Measurements from ENCODE around the gene MLEC.

The MLEC gene

DNA sequence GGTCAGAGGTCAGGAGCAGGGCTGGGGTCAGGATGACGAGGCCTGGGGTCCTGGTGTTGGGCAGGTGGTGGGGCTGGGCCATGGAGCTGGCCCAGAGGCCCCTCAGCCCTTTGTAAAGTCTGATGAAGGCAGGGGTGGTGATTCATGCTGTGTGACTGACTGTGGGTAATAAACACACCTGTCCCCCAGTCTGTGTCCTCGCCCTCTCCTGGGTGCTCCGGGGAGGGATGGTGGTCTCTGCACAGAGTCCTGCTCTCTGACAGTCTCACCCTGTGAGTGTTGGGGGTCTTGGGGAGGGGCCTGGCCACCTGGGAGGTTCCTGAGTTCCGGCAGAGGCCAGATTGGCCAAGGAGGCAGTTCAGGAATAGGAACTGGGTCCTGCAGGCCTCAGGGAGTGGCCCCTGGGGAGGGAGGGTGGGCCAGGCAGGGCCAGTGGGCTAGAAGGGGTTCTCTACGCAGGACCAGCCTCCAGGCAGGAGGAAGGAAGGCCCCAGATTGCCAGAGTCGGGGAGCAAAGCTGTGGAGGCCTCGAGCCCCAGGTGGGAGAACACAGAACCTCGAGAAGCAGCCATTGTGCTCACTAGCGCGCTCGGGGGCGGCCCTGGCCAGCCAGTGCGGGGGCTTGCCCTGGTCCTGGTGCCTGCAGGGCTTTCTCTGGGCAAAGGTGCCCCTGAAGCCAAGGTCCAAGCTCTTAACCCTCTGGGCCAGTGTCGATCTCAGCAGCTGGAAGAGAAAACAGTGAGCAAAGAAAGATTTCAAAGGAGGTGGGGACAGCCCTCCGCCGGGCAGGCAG lies 53.1 kb downstream of the MLEC start:
- TF ChIP-seq SIN3A (IDR thresholded peaks at IDR 0.05; ENCODE audit: borderline replicate concordance, insufficient read depth, low read length) (no peak), FOXP2 (optimal IDR thresholded peaks at IDR 0.05; ENCODE audit: borderline replicate concordance, extremely low read depth, extremely low read length, insufficient read depth) (no peak), TAF1 (IDR thresholded peaks at IDR 0.05; ENCODE audit: borderline replicate concordance, insufficient read depth, low read length) (no peak), POLR2AphosphoS5 (IDR thresholded peaks at IDR 0.05; ENCODE audit: low read depth, low read length) (no peak)
- TF ChIP-seq, protein P1, sequence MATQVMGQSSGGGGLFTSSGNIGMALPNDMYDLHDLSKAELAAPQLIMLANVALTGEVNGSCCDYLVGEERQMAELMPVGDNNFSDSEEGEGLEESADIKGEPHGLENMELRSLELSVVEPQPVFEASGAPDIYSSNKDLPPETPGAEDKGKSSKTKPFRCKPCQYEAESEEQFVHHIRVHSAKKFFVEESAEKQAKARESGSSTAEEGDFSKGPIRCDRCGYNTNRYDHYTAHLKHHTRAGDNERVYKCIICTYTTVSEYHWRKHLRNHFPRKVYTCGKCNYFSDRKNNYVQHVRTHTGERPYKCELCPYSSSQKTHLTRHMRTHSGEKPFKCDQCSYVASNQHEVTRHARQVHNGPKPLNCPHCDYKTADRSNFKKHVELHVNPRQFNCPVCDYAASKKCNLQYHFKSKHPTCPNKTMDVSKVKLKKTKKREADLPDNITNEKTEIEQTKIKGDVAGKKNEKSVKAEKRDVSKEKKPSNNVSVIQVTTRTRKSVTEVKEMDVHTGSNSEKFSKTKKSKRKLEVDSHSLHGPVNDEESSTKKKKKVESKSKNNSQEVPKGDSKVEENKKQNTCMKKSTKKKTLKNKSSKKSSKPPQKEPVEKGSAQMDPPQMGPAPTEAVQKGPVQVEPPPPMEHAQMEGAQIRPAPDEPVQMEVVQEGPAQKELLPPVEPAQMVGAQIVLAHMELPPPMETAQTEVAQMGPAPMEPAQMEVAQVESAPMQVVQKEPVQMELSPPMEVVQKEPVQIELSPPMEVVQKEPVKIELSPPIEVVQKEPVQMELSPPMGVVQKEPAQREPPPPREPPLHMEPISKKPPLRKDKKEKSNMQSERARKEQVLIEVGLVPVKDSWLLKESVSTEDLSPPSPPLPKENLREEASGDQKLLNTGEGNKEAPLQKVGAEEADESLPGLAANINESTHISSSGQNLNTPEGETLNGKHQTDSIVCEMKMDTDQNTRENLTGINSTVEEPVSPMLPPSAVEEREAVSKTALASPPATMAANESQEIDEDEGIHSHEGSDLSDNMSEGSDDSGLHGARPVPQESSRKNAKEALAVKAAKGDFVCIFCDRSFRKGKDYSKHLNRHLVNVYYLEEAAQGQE (IDR thresholded peaks at IDR 0.05; ENCODE audit: insufficient read depth in 1 of 2, low read depth in 2 of 2, low read length in 2 of 2) = no peak

DNA sequence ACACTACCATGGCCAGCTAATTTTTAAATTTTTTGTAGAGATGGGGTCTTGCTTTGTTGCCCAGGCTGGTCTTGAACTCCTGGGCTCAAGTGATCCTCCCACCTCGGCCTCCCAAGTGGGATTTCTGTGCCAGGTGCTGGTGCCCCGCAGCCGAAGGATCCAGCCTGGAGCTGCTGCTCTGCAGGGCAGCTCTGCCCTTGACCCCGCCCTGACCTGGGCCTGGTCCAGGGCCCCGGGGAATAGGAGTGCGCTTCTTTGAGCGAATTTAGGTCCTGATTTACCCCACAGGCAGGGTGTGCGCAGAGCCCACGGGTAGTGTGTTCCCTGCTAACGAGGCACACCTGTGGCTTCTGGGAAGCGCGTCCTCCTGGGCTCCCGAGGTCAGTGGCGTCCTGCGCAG lies 53.9 kb downstream of the MLEC start:
- TF ChIP-seq TAF1 (IDR thresholded peaks at IDR 0.05; ENCODE audit: borderline replicate concordance, insufficient read depth, low read length) (no peak), SIN3A (IDR thresholded peaks at IDR 0.05; ENCODE audit: borderline replicate concordance, insufficient read depth, low read length) (no peak), FOXP2 (optimal IDR thresholded peaks at IDR 0.05; ENCODE audit: borderline replicate concordance, extremely low read depth, extremely low read length, insufficient read depth) (no peak), POLR2AphosphoS5 (IDR thresholded peaks at IDR 0.05; ENCODE audit: low read depth, low read length) (no peak)
- TF ChIP-seq, protein P1 (IDR thresholded peaks at IDR 0.05; ENCODE audit: insufficient read depth in 1 of 2, low read depth in 2 of 2, low read length in 2 of 2) = no peak

DNA sequence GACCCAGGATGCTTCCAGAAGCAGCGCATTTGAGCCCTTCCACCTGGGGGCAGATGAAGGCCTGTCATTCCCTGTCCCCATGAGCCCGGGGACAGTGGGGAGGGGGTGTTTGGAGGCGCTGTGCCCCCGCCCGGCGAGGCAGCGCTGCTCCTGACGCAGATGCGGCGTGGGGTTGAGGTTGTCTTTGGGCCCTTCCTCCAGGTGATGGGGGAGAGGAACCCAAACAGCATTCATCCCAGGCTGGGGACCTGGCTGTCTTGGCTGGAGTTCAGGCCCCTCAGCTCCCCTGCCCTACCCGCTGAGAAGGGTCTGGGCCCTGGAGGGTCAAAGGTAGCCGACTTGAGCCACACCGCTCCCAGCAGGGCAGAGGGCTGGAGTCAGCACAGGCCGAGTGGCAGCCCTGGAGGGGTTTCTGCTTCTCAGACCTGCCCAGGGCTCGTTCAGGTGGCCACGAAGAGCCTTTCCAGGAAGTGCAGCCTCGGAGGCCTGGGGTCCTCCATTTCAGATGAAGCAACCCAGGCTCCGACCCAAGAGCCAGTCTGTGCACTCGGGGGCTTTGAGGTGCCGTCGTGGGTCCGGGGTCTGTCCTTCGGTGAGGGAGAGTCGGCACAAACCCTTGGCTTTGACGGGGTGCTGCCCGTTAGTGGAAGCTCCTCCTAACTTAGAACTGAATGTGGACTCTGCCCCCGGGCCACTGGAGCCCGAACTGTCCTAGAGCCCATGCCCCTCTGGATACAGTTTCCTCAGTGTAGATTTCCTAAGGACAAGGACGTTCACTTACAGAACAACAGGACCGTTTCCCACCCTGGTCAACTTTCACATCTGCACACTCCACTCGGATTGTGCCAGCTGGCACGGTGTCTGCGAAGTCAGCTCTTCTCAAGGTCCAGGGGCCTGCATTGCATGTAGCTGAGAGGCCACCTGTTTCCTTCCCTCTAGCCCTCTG lies 54.8 kb downstream of the MLEC start:
- TF ChIP-seq POLR2AphosphoS5 (IDR thresholded peaks at IDR 0.05; ENCODE audit: low read depth, low read length) (no peak), SIN3A (IDR thresholded peaks at IDR 0.05; ENCODE audit: borderline replicate concordance, insufficient read depth, low read length) (no peak), TAF1 (IDR thresholded peaks at IDR 0.05; ENCODE audit: borderline replicate concordance, insufficient read depth, low read length) (no peak), FOXP2 (optimal IDR thresholded peaks at IDR 0.05; ENCODE audit: borderline replicate concordance, extremely low read depth, extremely low read length, insufficient read depth) (no peak)

DNA sequence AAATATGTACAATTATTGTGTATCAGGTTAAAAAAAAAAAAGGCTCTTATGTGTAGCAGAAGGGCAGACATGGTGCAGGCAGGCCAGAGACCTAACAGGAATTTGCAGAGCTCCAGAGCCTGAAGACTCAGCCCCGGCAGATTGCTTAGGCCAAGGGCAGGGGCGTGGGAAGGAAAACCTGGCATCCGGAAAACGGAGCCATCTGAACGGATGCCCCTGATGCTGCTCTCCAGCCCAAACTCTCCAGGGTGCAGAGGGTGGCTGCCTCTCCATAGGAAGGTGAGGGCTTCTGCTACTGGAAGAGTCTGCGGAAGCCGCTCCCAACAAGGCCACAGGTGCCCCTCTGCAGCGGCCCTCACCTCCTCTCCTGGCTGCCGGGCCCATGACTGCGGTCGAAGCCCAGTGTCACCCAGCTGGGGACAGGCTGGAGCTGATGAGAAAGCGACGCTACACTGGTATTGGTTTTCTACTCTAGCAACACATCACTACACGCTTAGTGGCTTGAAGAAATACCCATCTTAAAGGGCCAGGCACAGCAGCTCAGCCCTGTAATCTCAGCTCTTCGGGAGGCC lies 58.1 kb downstream of the MLEC start:
- TF ChIP-seq TAF1 (IDR thresholded peaks at IDR 0.05; ENCODE audit: borderline replicate concordance, insufficient read depth, low read length) = no peak
- TF ChIP-seq SIN3A (IDR thresholded peaks at IDR 0.05; ENCODE audit: borderline replicate concordance, insufficient read depth, low read length) = no peak
- TF ChIP-seq, protein P1 (IDR thresholded peaks at IDR 0.05; ENCODE audit: insufficient read depth in 1 of 2, low read depth in 2 of 2, low read length in 2 of 2) = no peak
- TF ChIP-seq FOXP2 (optimal IDR thresholded peaks at IDR 0.05; ENCODE audit: borderline replicate concordance, extremely low read depth, extremely low read length, insufficient read depth) = no peak
- TF ChIP-seq POLR2AphosphoS5 (IDR thresholded peaks at IDR 0.05; ENCODE audit: low read depth, low read length) = no peak

DNA sequence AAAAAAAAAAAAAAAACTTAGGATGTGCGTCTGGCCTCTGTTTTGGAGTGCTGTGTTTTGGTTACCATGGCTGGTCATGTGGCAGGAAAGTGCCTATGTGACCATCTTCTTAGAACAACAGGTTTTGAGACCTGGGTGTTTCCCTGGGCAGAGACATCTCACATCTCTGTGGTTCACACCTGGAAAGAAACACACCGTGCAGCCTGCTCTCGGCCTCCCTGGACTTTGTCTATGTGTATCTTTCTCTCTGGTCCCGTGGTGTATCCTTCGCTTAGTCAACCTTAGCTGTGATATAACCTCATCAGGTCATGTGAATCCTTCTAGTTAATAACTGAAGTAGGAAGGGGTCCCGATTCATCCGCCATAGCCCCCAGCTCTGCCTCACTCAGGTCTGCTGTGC lies 61.3 kb downstream of the MLEC start:
- TF ChIP-seq TAF1 (IDR thresholded peaks at IDR 0.05; ENCODE audit: borderline replicate concordance, insufficient read depth, low read length) (no peak), FOXP2 (optimal IDR thresholded peaks at IDR 0.05; ENCODE audit: borderline replicate concordance, extremely low read depth, extremely low read length, insufficient read depth) (no peak), SIN3A (IDR thresholded peaks at IDR 0.05; ENCODE audit: borderline replicate concordance, insufficient read depth, low read length) (no peak), POLR2AphosphoS5 (IDR thresholded peaks at IDR 0.05; ENCODE audit: low read depth, low read length) (no peak)
- TF ChIP-seq, protein P1 (IDR thresholded peaks at IDR 0.05; ENCODE audit: insufficient read depth in 1 of 2, low read depth in 2 of 2, low read length in 2 of 2) = no peak
